HG03378 (cell line): Measurements from ENCODE around the gene RAB11FIP4.

ENCODE experiments used
- ATAC-seq: cut with Tn5 transposase; IDR thresholded peaks from one replicate; pipeline ENCODE4 v1.9.1; 2021; ENCODE audit warnings: mild to moderate bottlenecking, moderate library complexity; ENCODE audit not compliant: unreplicated experiment

The RAB11FIP4 gene

GRCh38 chr17:31537565-31538011 is 146.1 kb downstream of the RAB11FIP4 start:
- ATAC-seq: no peak

DNA sequence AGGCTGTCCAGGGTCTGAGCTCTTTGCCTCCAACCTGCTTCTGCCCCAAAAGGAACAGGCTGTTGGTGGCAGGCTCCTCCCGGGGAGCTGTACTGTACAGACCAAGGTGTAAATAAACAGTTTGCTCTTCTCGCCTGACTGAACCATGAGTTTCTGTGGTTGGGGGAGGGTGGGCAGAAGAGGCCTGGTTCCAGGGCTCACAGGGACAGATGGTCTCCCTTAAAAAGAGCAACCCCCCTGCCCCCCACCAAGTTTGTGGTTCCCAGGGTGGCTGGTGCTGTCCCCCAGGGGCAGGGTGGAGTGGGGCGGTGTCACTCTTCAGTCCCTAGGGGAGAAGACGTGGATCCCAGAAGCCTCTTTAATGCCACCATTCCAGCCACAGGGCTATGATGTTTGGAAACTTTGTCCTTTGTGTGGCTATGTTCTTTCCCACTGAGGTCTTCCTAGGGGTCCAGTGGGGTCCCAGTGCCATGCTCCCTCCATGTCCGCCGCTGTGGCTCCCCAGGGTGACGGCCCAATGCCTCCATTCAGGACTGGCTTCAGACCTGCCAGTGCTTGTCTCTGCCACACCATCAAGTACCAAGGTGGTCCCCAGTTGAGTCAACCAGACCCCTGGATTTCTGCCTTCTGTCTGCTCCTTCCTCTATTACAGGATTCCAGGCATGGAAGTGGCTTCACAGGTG is 146.7 kb downstream of the RAB11FIP4 start:
- no peak for ATAC-seq

- no peak for ATAC-seq
These were observed 149.3 kb downstream of the RAB11FIP4 start for GRCh38 chr17:31540602-31541307.

- ATAC-seq: no peak
These were observed 150.1 kb downstream of the RAB11FIP4 start for GRCh38 chr17:31541559-31541958.

DNA sequence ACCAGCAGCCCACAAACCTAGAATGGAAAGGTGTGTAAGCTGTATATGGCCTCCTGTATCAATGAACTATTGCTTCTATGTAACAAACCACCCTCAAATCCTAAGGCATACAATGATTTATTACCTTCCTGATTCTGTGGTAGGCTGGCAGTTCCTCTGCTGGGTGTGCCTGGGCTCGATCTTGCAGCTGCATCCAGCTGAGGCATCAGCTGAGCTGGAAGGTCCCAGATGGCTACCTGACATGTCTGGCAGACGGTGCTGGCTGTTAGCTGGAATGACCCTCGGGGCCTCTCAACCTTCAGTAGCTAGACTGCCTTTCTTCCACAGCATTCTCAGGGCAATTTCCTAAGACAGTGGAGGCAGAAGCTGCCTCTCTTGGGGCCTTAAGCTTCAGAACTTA is 152.7 kb downstream of the RAB11FIP4 start:
- ATAC-seq: no peak

GRCh38 chr17:31546650-31547049 is 155.2 kb downstream of the RAB11FIP4 start:
- ATAC-seq: no peak

GRCh38 chr17:31548709-31549108 is 157.2 kb downstream of the RAB11FIP4 start:
- ATAC-seq: no peak

DNA sequence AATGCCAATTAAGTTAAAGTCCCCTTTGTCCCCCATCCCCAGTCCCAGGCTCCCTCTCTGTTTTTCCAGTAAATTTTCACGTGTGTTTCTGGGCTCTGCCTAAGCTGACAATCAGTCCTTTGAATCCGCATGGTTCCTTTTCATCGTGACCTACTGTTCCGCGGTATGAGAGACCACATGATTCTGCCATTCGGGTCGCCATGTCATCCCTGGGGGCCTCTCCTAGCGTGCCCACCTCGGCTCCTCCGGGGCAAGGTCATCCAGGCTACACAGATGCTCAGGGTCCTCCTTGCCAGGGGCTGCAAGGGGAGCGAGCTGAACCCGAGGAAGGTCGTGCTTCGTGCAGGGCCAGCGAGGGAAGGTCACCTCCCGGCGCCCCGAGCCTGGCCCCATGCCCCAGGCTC is 157.6 kb downstream of the RAB11FIP4 start:
- ATAC-seq: no peak

DNA sequence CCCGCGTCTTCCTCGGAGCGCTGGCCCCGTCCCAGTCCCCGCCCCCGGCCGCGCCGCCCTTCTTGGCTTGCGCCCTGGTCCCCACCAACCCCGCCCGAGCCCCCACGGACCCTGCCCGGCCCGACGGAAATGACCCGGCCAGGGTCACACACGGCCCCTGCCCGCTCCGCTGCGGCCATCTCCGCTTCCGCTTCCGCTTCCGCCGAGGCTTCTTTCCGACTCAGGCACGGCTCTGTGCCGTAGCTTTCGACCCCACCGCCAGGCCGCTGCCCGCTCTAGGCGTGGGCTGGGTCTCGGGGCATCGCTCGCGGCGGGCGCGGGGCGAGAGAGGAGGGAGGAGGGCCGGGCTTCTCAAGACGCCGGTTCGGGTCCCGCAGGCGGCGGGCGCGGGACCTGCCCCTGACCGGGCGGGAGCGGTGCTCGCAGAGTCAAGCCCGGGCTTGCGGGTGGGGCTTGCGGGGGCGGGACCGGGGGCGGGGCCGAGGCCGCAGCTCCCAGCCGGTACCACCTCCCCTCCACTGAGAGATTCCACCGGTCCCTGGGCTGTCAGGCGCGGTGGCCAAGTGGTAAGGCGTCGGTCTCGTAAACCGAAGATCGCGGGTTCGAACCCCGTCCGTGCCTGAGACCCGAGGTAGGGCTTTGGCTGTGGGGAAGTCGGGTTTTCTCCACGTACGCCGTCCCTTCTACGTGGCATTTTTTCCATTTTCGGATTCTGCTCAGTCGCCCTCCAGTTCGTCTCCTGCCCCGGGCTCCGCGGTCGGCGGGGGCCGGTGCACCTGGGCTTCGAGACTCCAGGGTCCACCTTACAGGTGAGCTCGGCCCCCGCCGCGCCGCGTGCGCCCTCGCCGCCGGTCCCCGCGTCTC is 158.3 kb downstream of the RAB11FIP4 start:
- peak; percentile 55 for ATAC-seq

- no peak for ATAC-seq
These were observed 159.0 kb downstream of the RAB11FIP4 start for GRCh38 chr17:31550389-31551056.

DNA sequence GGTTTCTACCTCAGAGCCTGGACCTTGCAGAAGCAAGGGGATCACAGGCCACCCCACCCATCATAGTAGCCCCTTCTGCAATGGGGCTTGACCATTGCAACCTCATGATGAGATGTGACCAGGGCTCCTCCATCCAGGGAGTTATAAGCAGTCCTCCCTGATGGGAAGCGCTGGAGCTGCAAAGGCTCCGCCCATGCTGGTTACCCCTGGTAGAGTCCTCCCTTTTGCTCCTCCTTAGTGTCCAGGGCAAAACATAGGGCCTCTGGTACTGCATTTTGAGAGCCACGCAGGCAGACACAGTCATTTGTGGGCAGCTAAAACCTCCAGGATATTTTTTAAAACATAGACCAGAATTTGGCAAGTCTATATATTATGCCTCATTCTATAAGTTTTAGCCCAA is 161.1 kb downstream of the RAB11FIP4 start:
- no peak for ATAC-seq

GRCh38 chr17:31553506-31553905 is 162.0 kb downstream of the RAB11FIP4 start:
- ATAC-seq: no peak

DNA sequence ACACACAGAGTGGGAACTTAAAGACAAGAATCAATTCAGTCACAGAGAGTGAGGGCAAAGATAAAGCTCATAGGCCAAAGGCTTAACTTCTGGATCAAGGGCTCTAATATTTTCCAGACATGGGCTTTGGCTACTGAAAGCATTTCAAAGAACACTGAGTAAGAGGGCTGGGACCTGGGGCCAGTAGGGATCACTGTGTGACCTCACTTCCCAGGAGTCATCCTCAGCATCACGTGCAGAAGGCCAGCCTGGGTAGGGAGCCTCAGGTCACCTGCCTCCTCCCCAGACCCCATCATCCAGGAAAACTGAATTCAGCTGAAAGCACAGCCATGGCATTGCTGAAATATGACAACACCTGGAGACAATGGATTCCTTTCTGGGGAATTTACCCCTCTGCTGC is 163.5 kb downstream of the RAB11FIP4 start:
- ATAC-seq: no peak

GRCh38 chr17:31556969-31557645 is 165.6 kb downstream of the RAB11FIP4 start:
- no peak for ATAC-seq

DNA sequence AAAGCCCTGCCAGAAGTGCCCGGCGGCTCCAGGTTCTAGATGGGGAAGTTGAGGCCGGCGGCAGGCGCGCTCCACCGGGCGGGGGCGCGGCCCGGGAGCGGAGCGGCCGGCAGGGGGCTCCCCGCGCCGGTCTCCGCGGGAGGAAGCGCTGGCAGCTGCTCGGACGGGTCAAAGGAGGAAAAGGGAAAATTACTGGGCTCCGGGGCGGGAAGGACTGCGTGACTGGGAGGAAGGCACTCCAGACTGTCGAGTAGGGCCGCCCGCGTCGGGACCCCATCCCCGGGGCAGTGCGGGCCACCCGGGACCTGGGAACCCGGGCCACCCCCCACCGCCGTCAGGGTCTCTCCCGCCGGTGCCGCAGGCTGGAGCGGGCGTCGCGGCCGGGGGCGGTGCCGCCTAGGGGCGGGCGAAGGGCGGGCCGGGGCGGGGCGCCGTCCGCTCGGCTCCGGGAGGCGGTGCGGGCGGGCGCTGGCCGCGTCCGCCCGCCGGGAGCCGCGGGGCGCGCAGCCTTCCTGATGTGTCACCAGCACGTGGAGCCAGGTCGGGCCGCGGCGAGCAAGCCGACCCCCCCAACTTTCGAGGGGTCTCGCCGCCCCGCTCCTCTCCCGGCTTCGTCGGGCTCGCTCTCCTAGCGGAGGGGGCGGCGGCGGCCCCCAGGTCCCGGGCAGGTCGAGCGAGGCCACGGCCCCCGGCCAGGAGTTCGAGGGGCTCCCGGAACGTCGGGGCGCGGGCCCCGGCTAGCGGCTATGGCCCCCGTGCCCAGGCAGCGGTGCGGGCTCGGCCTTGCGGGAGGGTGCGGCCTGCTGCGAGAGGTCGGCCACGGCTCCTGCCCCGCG is 167.5 kb downstream of the RAB11FIP4 start:
- no peak for ATAC-seq

DNA sequence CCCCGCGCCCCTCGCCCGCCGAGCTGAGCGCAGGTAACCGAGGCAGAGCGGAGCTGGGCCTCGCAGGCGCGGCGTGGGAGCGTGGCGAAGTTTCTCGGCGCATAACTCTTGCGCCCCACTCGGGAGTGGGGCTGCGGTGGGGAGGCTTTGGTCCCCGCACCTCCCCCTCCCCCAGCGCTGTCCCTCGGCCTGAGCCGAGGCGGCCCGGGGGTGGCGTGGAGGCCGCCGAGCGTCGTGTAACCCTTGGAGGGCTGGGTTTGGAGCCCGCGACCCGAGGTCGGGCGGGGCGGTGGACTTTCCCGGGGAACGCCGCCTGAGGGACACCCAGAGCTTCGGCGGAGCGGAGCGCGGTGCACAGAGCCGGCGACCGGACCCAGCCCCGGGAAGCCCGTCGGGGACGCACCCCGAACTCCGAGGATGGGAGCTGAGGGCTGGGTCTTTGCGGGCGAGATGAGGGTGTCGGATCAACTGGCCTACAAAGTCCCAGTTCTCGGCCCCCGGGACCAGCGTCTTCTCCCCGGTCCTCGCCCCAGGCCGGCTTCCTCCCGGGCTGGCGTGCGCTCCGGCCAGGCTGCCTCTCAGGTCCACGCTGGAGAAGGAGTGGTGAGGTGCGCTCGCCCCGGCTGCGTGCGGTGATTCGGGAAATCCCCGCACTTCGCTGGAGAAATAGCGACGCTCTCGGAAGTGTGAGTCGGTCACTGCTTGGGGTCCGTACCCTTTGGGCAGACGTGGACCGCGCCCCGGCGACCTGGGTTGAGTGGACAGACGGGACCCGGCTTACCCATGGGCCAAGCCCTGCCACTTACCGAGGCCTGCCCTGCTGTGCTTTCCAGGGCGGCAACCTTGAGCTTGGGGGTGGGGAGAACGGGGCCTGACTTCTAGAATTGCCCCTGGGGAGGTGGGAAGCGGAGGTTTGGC is 168.4 kb downstream of the RAB11FIP4 start:
- no peak for ATAC-seq

DNA sequence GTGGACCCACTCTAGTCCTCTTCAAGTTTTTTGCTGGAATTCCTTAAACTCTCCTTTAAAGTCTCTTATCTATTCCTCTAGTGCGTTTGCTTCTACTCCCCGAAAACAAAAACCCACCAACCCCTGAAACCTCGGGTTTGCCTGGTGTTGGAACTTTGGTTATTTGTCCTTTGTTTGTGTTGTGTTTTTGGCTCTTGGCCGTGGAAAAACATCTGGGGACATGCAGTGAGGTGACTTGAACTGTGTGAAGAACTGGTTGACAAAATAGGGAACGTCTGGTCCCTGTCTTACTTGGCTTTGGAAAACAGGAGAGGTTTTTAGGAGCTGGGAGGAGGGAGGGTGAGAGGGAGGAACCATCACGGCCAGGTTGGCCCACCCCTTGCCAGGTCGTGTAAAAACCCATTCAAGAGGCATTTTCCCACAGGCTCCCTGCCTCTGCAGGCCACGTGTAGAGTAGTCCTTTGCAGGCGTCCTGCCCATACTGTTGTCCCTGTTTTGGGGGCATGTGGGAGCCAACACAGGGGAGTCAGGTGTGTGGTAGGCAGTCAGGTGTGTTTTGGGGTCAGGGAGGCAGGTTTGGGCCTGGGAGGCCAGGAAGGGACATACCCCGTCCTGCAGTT is 169.3 kb downstream of the RAB11FIP4 start:
- ATAC-seq: no peak
